ENCODE results near the gene ACO2. TPM values are rescaled to one million over a fixed set of nuclear protein-coding genes. Genes with fewer than 3 reads are reported as not detected.
A peak's percentile ranks its signal among the peaks of the same experiment; 100 is the strongest.
"Not testable (repeated sequence)": the region's sequence is repeated elsewhere in the genome, so short reads cannot be mapped to it uniquely, and the experiment has no call there.

The ACO2 gene
- total RNA-seq, 2 experiments from 2014 or later = 96.5 to 97.7 TPM

DNA sequence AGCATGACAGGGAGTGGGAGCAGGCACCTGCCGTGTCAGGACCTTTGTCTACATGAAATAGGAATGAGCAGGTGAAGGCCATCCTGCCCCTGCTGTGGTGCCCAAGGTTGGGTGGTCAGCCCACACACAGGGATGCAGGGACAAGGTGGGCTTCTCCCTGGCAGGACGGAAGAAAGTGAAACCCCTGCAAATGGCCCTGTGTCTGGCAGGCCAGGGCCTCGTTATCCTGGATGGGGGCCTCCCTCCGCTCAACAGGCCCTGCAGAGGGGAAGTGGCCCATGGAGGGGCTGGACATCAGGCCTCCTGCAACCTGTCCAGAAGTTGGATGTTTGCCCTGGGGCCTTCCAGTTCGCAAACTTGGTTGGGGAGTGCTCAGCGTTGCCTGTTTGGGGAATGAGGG lies 37.3 kb upstream of the ACO2 start:
- POLR2A ChIA-PET = no interaction called here
- no peak overlapping the region for H3K4me3 Mint-ChIP-seq
- no peak for DNase-seq
- H3K27me3 Mint-ChIP-seq = no peaks in the 10 kb centered on the region
- CTCF ChIA-PET = no interaction called here
- peaks cover 11% of the 10 kb centered on the region for H3K4me1 Mint-ChIP-seq (ENCODE audit: low read depth)
- H3K9me3 Mint-ChIP-seq = no peaks in the 10 kb centered on the region
- peaks cover 21% of the 10 kb centered on the region for H3K36me3 Mint-ChIP-seq (ENCODE audit: low read depth)
- intact Hi-C loops (cut with micrococcal nuclease) = no loop called here
- TF ChIP-seq, protein P1, sequence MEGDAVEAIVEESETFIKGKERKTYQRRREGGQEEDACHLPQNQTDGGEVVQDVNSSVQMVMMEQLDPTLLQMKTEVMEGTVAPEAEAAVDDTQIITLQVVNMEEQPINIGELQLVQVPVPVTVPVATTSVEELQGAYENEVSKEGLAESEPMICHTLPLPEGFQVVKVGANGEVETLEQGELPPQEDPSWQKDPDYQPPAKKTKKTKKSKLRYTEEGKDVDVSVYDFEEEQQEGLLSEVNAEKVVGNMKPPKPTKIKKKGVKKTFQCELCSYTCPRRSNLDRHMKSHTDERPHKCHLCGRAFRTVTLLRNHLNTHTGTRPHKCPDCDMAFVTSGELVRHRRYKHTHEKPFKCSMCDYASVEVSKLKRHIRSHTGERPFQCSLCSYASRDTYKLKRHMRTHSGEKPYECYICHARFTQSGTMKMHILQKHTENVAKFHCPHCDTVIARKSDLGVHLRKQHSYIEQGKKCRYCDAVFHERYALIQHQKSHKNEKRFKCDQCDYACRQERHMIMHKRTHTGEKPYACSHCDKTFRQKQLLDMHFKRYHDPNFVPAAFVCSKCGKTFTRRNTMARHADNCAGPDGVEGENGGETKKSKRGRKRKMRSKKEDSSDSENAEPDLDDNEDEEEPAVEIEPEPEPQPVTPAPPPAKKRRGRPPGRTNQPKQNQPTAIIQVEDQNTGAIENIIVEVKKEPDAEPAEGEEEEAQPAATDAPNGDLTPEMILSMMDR (IDR thresholded peaks at IDR 0.05) = no peak
- no peak for ATAC-seq
- no peak overlapping the region for H3K27ac Mint-ChIP-seq

DNA sequence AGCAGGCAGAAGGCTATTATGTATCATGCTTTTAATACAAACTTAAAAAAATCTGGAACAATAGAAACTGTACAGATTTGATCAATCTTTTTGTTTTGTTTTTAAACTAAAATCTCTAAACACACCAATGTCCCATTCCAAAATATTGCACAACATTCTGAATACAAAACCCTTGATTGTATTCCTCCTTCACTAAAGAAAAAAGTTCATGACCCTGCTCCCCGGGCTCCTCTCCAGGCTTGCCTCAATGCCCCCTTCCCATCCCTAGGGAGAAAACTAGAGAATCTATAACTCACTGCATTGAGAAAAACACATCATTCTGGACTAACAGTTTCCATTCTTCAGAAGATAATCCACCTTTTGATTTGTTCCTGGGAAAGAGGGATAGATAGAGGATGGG lies 35.4 kb upstream of the ACO2 start:
- H3K4me1 Mint-ChIP-seq (ENCODE audit: low read depth); H3K9me3 Mint-ChIP-seq; ATAC-seq; H3K27ac Mint-ChIP-seq; intact Hi-C loops (cut with micrococcal nuclease); H3K27me3 Mint-ChIP-seq; CTCF ChIA-PET; H3K4me3 Mint-ChIP-seq; DNase-seq; POLR2A ChIA-PET: not testable (repeated sequence)
- H3K36me3 Mint-ChIP-seq (ENCODE audit: low read depth) = peaks cover 24% of the 10 kb centered on the region

DNA sequence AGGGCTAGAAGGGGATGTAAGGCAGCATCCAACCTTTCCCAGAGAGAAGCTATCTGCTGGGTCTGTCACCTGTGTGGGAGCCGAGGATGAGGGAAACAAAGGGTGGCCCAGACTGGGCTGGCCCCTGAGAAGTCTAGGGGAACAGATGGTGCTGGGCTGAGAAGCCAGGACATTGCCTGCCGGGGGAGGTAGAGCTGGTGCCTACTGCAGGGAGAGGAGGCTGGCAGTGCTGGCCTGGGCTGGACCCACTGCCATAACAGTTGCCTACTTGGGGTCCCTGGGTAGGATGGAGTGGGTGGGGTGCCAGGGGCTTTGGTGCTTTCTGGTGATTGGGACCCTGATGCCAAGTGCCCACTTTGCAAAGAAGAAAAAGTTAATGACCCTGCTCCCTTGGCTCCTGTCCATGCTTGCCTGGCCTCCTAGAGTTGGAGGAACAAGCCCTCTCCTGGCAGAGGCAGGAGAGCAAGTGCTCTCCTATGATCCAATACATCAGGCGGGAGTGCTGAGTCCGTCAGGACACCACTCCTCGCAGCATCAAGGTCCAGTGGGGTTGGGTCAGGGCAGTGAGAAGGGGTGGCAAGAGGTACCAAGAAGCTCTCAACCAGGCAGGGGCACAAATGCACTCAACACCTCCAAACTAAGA lies 34.4 kb upstream of the ACO2 start:
- H3K4me3 Mint-ChIP-seq; CTCF ChIA-PET; ATAC-seq; H3K9me3 Mint-ChIP-seq; intact Hi-C loops (cut with micrococcal nuclease); DNase-seq; H3K27me3 Mint-ChIP-seq: not testable (repeated sequence)
- POLR2A ChIA-PET = interaction anchor here (1.0 to 3.6 kb wide), 2 partner anchors 9 to 12 kb away, joined by 4 to 23 read pairs; partner anchors contain the start of gene TOB2
- Mint-ChIP-seq H3K27ac (peak overlapping the region; percentile 23), H3K4me1 (ENCODE audit: low read depth) (peaks cover 16% of the 10 kb centered on the region), H3K36me3 (ENCODE audit: low read depth) (peaks cover 24% of the 10 kb centered on the region)

- intact Hi-C loops (cut with micrococcal nuclease) = no loop called here
- Mint-ChIP-seq H3K27me3 (no peaks in the 10 kb centered on the region), H3K36me3 (ENCODE audit: low read depth) (peaks cover 23% of the 10 kb centered on the region), H3K27ac (no peak overlapping the region), H3K9me3 (no peaks in the 10 kb centered on the region), H3K4me1 (ENCODE audit: low read depth) (peaks cover 18% of the 10 kb centered on the region), H3K4me3 (no peak overlapping the region)
- CTCF ChIA-PET = no interaction called here
- TF ChIP-seq, protein P1 (IDR thresholded peaks at IDR 0.05) = no peak
- no peak for ATAC-seq
- DNase-seq = no peak
- POLR2A ChIA-PET = interaction anchor here (1.9 to 3.6 kb wide), 2 partner anchors 11 to 23 kb away, joined by 6 to 23 read pairs; partner anchors contain the start of gene TOB2
Observed at GRCh38 chr22:41435560-41435959, 33.4 kb upstream of the ACO2 start.

DNA sequence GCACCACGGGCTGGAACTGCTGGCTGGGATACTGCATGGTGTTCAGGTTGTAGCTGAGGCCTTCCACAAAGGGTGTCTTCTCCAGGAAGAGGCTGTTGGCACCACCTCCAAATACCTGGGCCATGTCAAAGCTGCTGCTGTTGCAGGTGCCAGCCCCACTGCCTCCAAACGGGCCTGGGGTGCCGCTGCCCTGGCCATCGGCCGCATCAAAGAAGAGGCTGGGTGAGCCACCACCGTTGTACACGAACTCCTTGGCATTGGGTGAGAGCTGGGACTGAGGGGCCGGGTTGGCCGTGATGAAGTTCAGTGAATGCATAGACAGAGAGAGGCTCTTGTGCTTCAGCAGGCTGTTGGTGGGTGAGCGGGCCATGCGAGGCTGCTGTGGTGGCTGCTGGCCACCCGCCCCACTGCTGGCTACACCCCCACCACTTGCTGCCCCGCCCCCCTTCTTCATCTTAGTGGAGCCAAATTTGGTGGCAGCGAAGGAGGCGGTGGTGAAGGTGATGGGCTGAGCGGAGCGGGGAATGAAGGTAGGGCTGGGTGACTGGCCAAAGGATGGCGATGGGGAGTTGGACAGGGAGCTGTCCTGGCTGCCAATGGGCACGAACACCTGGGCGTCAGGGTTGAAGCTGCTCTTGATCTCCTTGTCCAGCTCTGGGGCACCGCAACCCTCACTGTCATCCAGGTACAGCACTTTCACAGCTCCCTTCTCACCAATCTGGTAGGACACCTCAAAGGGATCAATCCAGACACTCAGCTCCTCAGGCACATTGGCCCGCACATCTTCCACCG lies 32.4 kb upstream of the ACO2 start:
- H3K27ac Mint-ChIP-seq = no peak overlapping the region
- no peak for ATAC-seq
- TF ChIP-seq, protein P1 (IDR thresholded peaks at IDR 0.05) = no peak
- POLR2A ChIA-PET = interaction anchor here (0.6 to 3.6 kb wide), 5 partner anchors 10 to 151 kb away, joined by 3 to 23 read pairs (median 6); partner anchors contain the start of genes ACO2, PHF5A, RANGAP1 and TOB2
- intact Hi-C loops (cut with micrococcal nuclease) = no loop called here
- H3K4me1 Mint-ChIP-seq (ENCODE audit: low read depth) = peaks cover 16% of the 10 kb centered on the region
- CTCF ChIA-PET = interaction anchor here (1.1 to 1.8 kb wide), 2 partner anchors 33 to 90 kb away, joined by 3 to 8 read pairs; no protein-coding TSS in a partner anchor
- no peaks in the 10 kb centered on the region for H3K27me3 Mint-ChIP-seq
- peaks cover 24% of the 10 kb centered on the region for H3K36me3 Mint-ChIP-seq (ENCODE audit: low read depth)
- no peak overlapping the region for H3K4me3 Mint-ChIP-seq
- no peak for DNase-seq
- no peaks in the 10 kb centered on the region for H3K9me3 Mint-ChIP-seq
